ENCODE results near the gene ACE.

The ACE gene

GRCh38 chr17:63486317-63487013 is 9.6 kb downstream of the ACE start:
- no peak overlapping the region for H3K4me3 ChIP-seq (ENCODE audit: low read length)
- DNase-seq (ENCODE audit: low read depth, low spot score): no peak

- no peak overlapping the region for H3K4me3 ChIP-seq (ENCODE audit: low read length)
- no peak for DNase-seq (ENCODE audit: low read depth, low spot score)
These were observed 10.1 kb downstream of the ACE start for GRCh38 chr17:63487014-63487339.

- DNase-seq (ENCODE audit: low read depth, low spot score): no peak
- H3K4me3 ChIP-seq (ENCODE audit: low read length): no peak overlapping the region
These were observed 12.0 kb downstream of the ACE start for GRCh38 chr17:63488851-63489250.

GRCh38 chr17:63489291-63489690 is 12.4 kb downstream of the ACE start:
- H3K4me3 ChIP-seq (ENCODE audit: low read length): no peak overlapping the region
- no peak for DNase-seq (ENCODE audit: low read depth, low spot score)

- no peak overlapping the region for H3K4me3 ChIP-seq (ENCODE audit: low read length)
- no peak for DNase-seq (ENCODE audit: low read depth, low spot score)
These were observed 13.5 kb downstream of the ACE start for GRCh38 chr17:63490329-63490728.

GRCh38 chr17:63490858-63491400 is 14.1 kb downstream of the ACE start:
- H3K4me3 ChIP-seq (ENCODE audit: low read length): no peak overlapping the region
- DNase-seq (ENCODE audit: low read depth, low spot score): no peak

- no peak for DNase-seq (ENCODE audit: low read depth, low spot score)
- H3K4me3 ChIP-seq (ENCODE audit: low read length): no peak overlapping the region
These were observed 14.6 kb downstream of the ACE start for GRCh38 chr17:63491413-63491812.

- no peak overlapping the region for H3K4me3 ChIP-seq (ENCODE audit: low read length)
- DNase-seq (ENCODE audit: low read depth, low spot score): no peak
These were observed 15.2 kb downstream of the ACE start for GRCh38 chr17:63491977-63492618.

- DNase-seq (ENCODE audit: low read depth, low spot score): no peak
- H3K4me3 ChIP-seq (ENCODE audit: low read length): no peak overlapping the region
These were observed 16.1 kb downstream of the ACE start for GRCh38 chr17:63492940-63493339.

GRCh38 chr17:63493411-63493810 is 16.6 kb downstream of the ACE start:
- H3K4me3 ChIP-seq (ENCODE audit: low read length): no peak overlapping the region

GRCh38 chr17:63494300-63494928 is 17.6 kb downstream of the ACE start:
- no peak overlapping the region for H3K4me3 ChIP-seq (ENCODE audit: low read length)
- no peak for DNase-seq (ENCODE audit: low read depth, low spot score)

More at GRCh38 chr17:63493411-63493810, 16.6 kb downstream of the ACE start:
- DNase-seq (ENCODE audit: low read depth, low spot score): no peak

- DNase-seq (ENCODE audit: low read depth, low spot score): no peak
- no peak overlapping the region for H3K4me3 ChIP-seq (ENCODE audit: low read length)
These were observed 18.6 kb downstream of the ACE start for GRCh38 chr17:63495491-63495890.

GRCh38 chr17:63496177-63496576 is 19.3 kb downstream of the ACE start:
- DNase-seq (ENCODE audit: low read depth, low spot score): no peak
- no peak overlapping the region for H3K4me3 ChIP-seq (ENCODE audit: low read length)

GRCh38 chr17:63496663-63497400 is 20.0 kb downstream of the ACE start:
- H3K4me3 ChIP-seq (ENCODE audit: low read length): no peak overlapping the region
- DNase-seq (ENCODE audit: low read depth, low spot score): no peak

GRCh38 chr17:63497708-63498483 is 21.0 kb downstream of the ACE start:
- H3K4me3 ChIP-seq (ENCODE audit: low read length): no peak overlapping the region
- peak; percentile 53 for DNase-seq (ENCODE audit: low read depth, low spot score)

- DNase-seq (ENCODE audit: low read depth, low spot score): no peak
- H3K4me3 ChIP-seq (ENCODE audit: low read length): no peak overlapping the region
These were observed 21.9 kb downstream of the ACE start for GRCh38 chr17:63498626-63499195.

GRCh38 chr17:63500543-63501390 is 23.9 kb downstream of the ACE start:
- DNase-seq (ENCODE audit: low read depth, low spot score): no peak
- H3K4me3 ChIP-seq (ENCODE audit: low read length): no peak overlapping the region

- DNase-seq (ENCODE audit: low read depth, low spot score): no peak
- H3K4me3 ChIP-seq (ENCODE audit: low read length): no peak overlapping the region
These were observed 26.5 kb downstream of the ACE start for GRCh38 chr17:63503341-63503705.

Measured in Jurkat, Clone E6-1 (cell line).